HCT116 (cell line): ENCODE results near the gene RIPK4. TPM values are rescaled to one million over a fixed set of nuclear protein-coding genes. Genes with fewer than 3 reads are reported as not detected.
A peak's percentile ranks its signal among the peaks of the same experiment; 100 is the strongest.

Experiments
- ATAC-seq: fragments of 200-7000 bp; cut with Tn5 transposase; 2 replicates; pipeline ENCODE4 v1.9.1; 2020; ENCODE audit warnings: mild to moderate bottlenecking, moderate library complexity
- BruUV-seq: library from RNA; stranded (reverse); fragments of 400-500 nt; replicated peaks from 2 replicates; lab custom pipeline; 2021; lab: Mats Ljungman, UMichigan
- CTCF ChIA-PET: fragments of 300-600 bp; sonication (Branson Sonifier 250); formaldehyde crosslinking; loops from one replicate; lab custom pipeline; 2021; ENCODE audit warnings: antibody characterized with exemption; lab: Charles Lee
- POLR2A ChIA-PET: fragments of 300-600, 350-600 bp; sonication (Branson Sonifier 250); formaldehyde crosslinking; loops from one replicate; lab custom pipeline; 2021; ENCODE audit warnings: antibody characterized with exemption; lab: Charles Lee
- RAD21 ChIA-PET, 2 experiments: fragments of 300-600 bp; sonication (Branson Sonifier 250); formaldehyde crosslinking; loops; one replicate each; lab custom pipeline; 2023; ENCODE audit warnings: low total read pairs in 2 of 2; ENCODE audit not compliant: uncharacterized antibody in 2 of 2, unreplicated experiment in 2 of 2, low non-redundant PET in 1 of 2; lab: Charles Lee
- DNase-seq: peaks from one replicate; pipeline ENCODE4 v3.0.0-alpha.2; 2010; ENCODE audit warnings: low read depth, low spot score
- H2AFZ ChIP-seq: fragments of 200-600 bp; shearing (Covaris generic), sonication (generic); 2 replicates; pipeline ENCODE4 v1.6.1; 2017; ENCODE audit warnings: low read depth, mixed run types, mixed read lengths, antibody characterized with exemption, low read length; ENCODE audit not compliant: poor library complexity, severe bottlenecking
- H3K27ac ChIP-seq: 2 replicates; pipeline ENCODE4 v1.5.1; 2012; ENCODE audit warnings: low read depth, low read length
- H3K27me3 ChIP-seq: fragments of 200-600 bp; sonication (generic); 2 replicates; pipeline ENCODE4 v1.6.1; 2016; ENCODE audit warnings: mixed run types, low read length, mixed read lengths; ENCODE audit not compliant: insufficient read depth
- H3K36me3 ChIP-seq, 2 experiments: fragments of 200-500 bp in 1 of 2; fragments of 200-600 bp in 1 of 2; sonication (Bioruptor generic) in 1 of 2; sonication (generic) in 1 of 2; 2 replicates each; pipeline versions ENCODE4 v1.5.1 to v1.6.1; 2014 to 2016; ENCODE audit warnings: low read length in 2 of 2, inconsistent platforms in 1 of 2, mixed read lengths in 1 of 2, mixed run types in 1 of 2; ENCODE audit not compliant: insufficient read depth in 2 of 2, control insufficient read depth in 1 of 2
- H3K4me1 ChIP-seq, 2 experiments: fragments of 200-600 bp in 1 of 2; sonication (generic) in 1 of 2; 2 replicates each; pipeline versions ENCODE4 v1.5.1 to v1.6.1; 2012 to 2017; ENCODE audit warnings: low read length in 2 of 2, inconsistent platforms in 1 of 2, mild to moderate bottlenecking in 1 of 2, mixed read lengths in 1 of 2, mixed run types in 1 of 2, moderate library complexity in 1 of 2; ENCODE audit not compliant: insufficient read depth in 2 of 2, control insufficient read depth in 1 of 2
- H3K4me2 ChIP-seq: fragments of 200-600 bp; sonication (generic); 2 replicates; pipeline ENCODE4 v1.6.1; 2017; ENCODE audit warnings: mixed run types, low read length, mixed read lengths
- H3K4me3 ChIP-seq, 2 experiments: fragments of 200-600 bp in 1 of 2; sonication (generic) in 1 of 2; replicated peaks in 1 of 2; 2 replicates each; pipeline ENCODE4 v1.5.1; 2011 to 2016; ENCODE audit warnings: low read length in 2 of 2, control low read depth in 1 of 2, low read depth in 1 of 2, mild to moderate bottlenecking in 1 of 2, mixed read lengths in 1 of 2, mixed run types in 1 of 2
- H3K79me2 ChIP-seq: fragments of 200-600 bp; sonication (generic); 2 replicates; pipeline ENCODE4 v1.6.1; 2017; ENCODE audit warnings: mild to moderate bottlenecking, mixed run types, low read length, moderate library complexity, mixed read lengths; ENCODE audit not compliant: insufficient read depth
- H3K9ac ChIP-seq: fragments of 200-600 bp; sonication (generic); 2 replicates; pipeline ENCODE4 v1.6.1; 2016; ENCODE audit warnings: low read length, mixed read lengths
- H3K9me2 ChIP-seq: fragments of 200-600 bp; sonication (generic), shearing (Covaris generic); 2 replicates; pipeline ENCODE4 v1.6.1; 2017; ENCODE audit warnings: mixed run types, mild to moderate bottlenecking, moderate library complexity; ENCODE audit not compliant: insufficient read depth
- H3K9me3 ChIP-seq, 2 experiments: fragments of 200-500 bp in 1 of 2; fragments of 200-600 bp in 1 of 2; sonication (Bioruptor generic) in 1 of 2; sonication (generic) in 1 of 2; 2 replicates each; pipeline ENCODE4 v1.6.1; 2014 to 2017; ENCODE audit warnings: low read length in 2 of 2, mixed read lengths in 2 of 2, inconsistent platforms in 1 of 2, low read depth in 1 of 2, mild to moderate bottlenecking in 1 of 2, mixed run types in 1 of 2, moderate library complexity in 1 of 2; ENCODE audit not compliant: control insufficient read depth in 1 of 2, insufficient read depth in 1 of 2
- H4K20me1 ChIP-seq: fragments of 200-600 bp; sonication (generic), shearing (Covaris generic); 2 replicates; pipeline ENCODE4 v1.6.1; 2017; ENCODE audit warnings: mixed run types, mild to moderate bottlenecking, moderate library complexity; ENCODE audit not compliant: insufficient read depth
- CBX3 ChIP-seq: IDR thresholded peaks from 2 replicates; pipeline ENCODE4 v1.6.1; 2012; ENCODE audit warnings: low read depth
- ELF1 ChIP-seq: IDR thresholded peaks from 2 replicates; pipeline ENCODE4 v1.6.1; 2012; ENCODE audit warnings: low read depth, borderline replicate concordance
- EZH2phosphoT487 ChIP-seq: fragments of 200-600 bp; IDR thresholded peaks from 2 replicates; pipeline ENCODE4 v1.6.1; 2018; ENCODE audit warnings: antibody characterized with exemption, borderline replicate concordance
- RAD21 ChIP-seq: IDR thresholded peaks from 2 replicates; pipeline ENCODE4 v1.6.1; 2012; ENCODE audit warnings: low read depth, mild to moderate bottlenecking
- TCF7L2 ChIP-seq: IDR thresholded peaks from 2 replicates; pipeline ENCODE4 v1.7.0; 2011; ENCODE audit warnings: borderline replicate concordance, inconsistent platforms; ENCODE audit not compliant: insufficient read depth, insufficient read length; ENCODE audit errors: extremely low read depth
- intact Hi-C: fragments of 100-400 bp; cut with micrococcal nuclease; formaldehyde crosslinking; loops from 2 replicates; pipeline ENCODE4 v1.10.0; 2022
- total RNA-seq: library from RNA; stranded (reverse); gene quantifications from one replicate; pipeline ENCODE4 v1.2.1, GENCODE V29; 2021; ENCODE audit not compliant: unreplicated experiment

Gene RIPK4
- total RNA-seq, 1 experiment from 2014 or later = 9.9 TPM

- CTCF ChIA-PET = no interaction called here
These were observed 61.1 kb downstream of the RIPK4 start for GRCh38 chr21:41705546-41706262.

DNA sequence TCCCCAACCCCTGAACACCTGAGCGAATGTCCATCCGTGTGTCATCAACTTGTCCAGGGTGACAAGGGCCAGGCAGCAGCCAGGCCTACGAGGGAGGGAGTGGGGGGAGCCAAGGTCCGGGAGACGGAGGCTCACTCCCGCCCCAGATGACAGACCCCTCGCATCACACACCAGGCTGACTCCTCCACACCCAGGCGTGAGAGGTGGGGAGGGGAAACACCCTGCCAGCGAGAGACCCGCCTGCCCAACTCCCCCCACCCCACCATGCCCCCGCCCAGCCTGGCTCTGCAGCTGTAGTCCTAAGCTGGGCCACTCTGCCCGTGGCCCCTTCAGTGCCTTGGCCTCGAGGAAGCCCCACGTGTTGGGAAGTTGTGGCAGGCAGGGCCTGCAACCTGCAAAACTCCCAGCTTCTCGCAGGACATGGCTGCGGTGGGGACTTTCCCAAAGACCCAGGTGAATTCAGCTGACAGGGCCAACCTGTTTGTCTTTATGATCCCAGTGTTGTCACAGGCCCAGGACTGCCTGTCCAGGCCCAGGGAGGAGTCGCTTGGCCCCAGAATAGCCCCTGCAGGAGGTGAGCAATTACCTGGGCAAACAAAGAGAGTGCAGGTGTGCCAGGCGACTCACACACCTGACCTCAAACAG, 62.9 kb downstream of the RIPK4 start:
- no peaks in the 10 kb centered on the region for H3K79me2 ChIP-seq
- H4K20me1 ChIP-seq = no peaks in the 10 kb centered on the region
- POLR2A ChIA-PET = no interaction called here
- RAD21 ChIA-PET = no interaction called here
- CTCF ChIA-PET = no interaction called here
- peak overlapping the region; percentile 31 for H3K4me2 ChIP-seq
- no peak overlapping the region for H3K4me3 ChIP-seq
- no TSS peak for BruUV-seq
- peaks cover 30 to 35% of the 10 kb centered on the region in 2 experiments for H3K4me1 ChIP-seq
- no peak overlapping the region for H3K27ac ChIP-seq
- no peaks in the 10 kb centered on the region for H3K36me3 ChIP-seq
- no peak overlapping the region for H2AFZ ChIP-seq
- no peaks in the 10 kb centered on the region for H3K9me3 ChIP-seq
- H3K9ac ChIP-seq = no peak overlapping the region
- intact Hi-C loops = no loop called here
- no peaks in the 10 kb centered on the region for H3K27me3 ChIP-seq
- no peaks in the 10 kb centered on the region for H3K9me2 ChIP-seq
- TF ChIP-seq ELF1 = no peak
- DNase-seq (no peak), ATAC-seq (peak; percentile 55; the same call in 1 of the 2 replicates)

More at GRCh38 chr21:41705546-41706262, 61.1 kb downstream of the RIPK4 start:
- ATAC-seq = no peak
- intact Hi-C loops = no loop called here
- Histone ChIP-seq H3K4me3 (no peak overlapping the region), H3K9me3 (no peaks in the 10 kb centered on the region), H3K9me2 (no peaks in the 10 kb centered on the region), H3K27ac (no peak overlapping the region), H3K9ac (no peak overlapping the region), H3K27me3 (no peaks in the 10 kb centered on the region), H4K20me1 (no peaks in the 10 kb centered on the region), H3K4me2 (0 out of 2 replicates have a peak overlapping the region, but pooled peaks have one; percentile 50), H3K79me2 (no peaks in the 10 kb centered on the region), H3K4me1 (peaks cover 30 to 35% of the 10 kb centered on the region in 2 experiments), H3K36me3 (no peaks in the 10 kb centered on the region), H2AFZ (no peak overlapping the region)
- TF ChIP-seq CBX3 (no peak), TCF7L2 (no peak), EZH2phosphoT487 (no peak), ELF1 (no peak), RAD21 (no peak)
- ChIA-PET RAD21 (no interaction called here), POLR2A (no interaction called here)
- BruUV-seq = no TSS peak
- DNase-seq = no peak
